Activated CD8-positive, alpha-beta T cell treated with anti-CD3 and anti-CD28 coated beads for 36 hours (primary cell): Measurements from ENCODE around the gene CYFIP1. TPM values are rescaled to one million over a fixed set of nuclear protein-coding genes. Genes with fewer than 3 reads are reported as not detected.

Experiments used
- ATAC-seq: fragments of 200-7000 bp; cut with Tn5 transposase; one replicate; pipeline ENCODE4 v1.10.0; 2021; ENCODE audit warnings: mild to moderate bottlenecking, moderate library complexity
- CTCF ChIA-PET: fragments of 350-600 bp; sonication (Branson Sonifier 250); formaldehyde crosslinking; loops from one replicate; lab custom pipeline; 2021; ENCODE audit warnings: antibody characterized with exemption; lab: Charles Lee
- POLR2A ChIA-PET: fragments of 350-600 bp; sonication (Branson Sonifier 250); formaldehyde crosslinking; loops from one replicate; lab custom pipeline; 2021; ENCODE audit warnings: antibody characterized with exemption; lab: Charles Lee
- DNase-seq: peaks from one replicate; pipeline ENCODE4 v3.0.0-alpha.2; 2020
- H3K27ac Mint-ChIP-seq: one replicate; pipeline ENCODE4 v1.8.0; 2021; ENCODE audit warnings: mild to moderate bottlenecking, mixed read lengths
- H3K27me3 Mint-ChIP-seq: one replicate; pipeline ENCODE4 v1.8.0; 2021; ENCODE audit warnings: mixed read lengths
- H3K36me3 Mint-ChIP-seq: one replicate; pipeline ENCODE4 v1.8.0; 2021; ENCODE audit warnings: low read depth, mixed read lengths
- H3K4me1 Mint-ChIP-seq: one replicate; pipeline ENCODE4 v1.8.0; 2021; ENCODE audit warnings: low read depth, mixed read lengths
- H3K4me3 Mint-ChIP-seq: one replicate; pipeline ENCODE4 v1.8.0; 2021; ENCODE audit warnings: mild to moderate bottlenecking, moderate library complexity, mixed read lengths
- H3K9me3 Mint-ChIP-seq: one replicate; pipeline ENCODE4 v1.8.0; 2021; ENCODE audit warnings: mixed read lengths
- intact Hi-C: fragments of 100-400 bp; cut with micrococcal nuclease; formaldehyde crosslinking; loops from one replicate; pipeline ENCODE4 v1.10.0; 2022
- total RNA-seq, 2 experiments: library from RNA; stranded (reverse); gene quantifications; one replicate each; pipeline ENCODE4 v1.2.3, GENCODE V29; 2021
- TF ChIP-seq, protein P1 (sequence below): fragments of 200-600 bp; IDR thresholded peaks from one replicate; pipeline ENCODE4 v1.8.0; 2022; ENCODE audit warnings: antibody characterized with exemption, mild to moderate bottlenecking

Gene CYFIP1
- total RNA-seq, 2 experiments from 2014 or later, result 10.4 to 11.6 TPM

DNA sequence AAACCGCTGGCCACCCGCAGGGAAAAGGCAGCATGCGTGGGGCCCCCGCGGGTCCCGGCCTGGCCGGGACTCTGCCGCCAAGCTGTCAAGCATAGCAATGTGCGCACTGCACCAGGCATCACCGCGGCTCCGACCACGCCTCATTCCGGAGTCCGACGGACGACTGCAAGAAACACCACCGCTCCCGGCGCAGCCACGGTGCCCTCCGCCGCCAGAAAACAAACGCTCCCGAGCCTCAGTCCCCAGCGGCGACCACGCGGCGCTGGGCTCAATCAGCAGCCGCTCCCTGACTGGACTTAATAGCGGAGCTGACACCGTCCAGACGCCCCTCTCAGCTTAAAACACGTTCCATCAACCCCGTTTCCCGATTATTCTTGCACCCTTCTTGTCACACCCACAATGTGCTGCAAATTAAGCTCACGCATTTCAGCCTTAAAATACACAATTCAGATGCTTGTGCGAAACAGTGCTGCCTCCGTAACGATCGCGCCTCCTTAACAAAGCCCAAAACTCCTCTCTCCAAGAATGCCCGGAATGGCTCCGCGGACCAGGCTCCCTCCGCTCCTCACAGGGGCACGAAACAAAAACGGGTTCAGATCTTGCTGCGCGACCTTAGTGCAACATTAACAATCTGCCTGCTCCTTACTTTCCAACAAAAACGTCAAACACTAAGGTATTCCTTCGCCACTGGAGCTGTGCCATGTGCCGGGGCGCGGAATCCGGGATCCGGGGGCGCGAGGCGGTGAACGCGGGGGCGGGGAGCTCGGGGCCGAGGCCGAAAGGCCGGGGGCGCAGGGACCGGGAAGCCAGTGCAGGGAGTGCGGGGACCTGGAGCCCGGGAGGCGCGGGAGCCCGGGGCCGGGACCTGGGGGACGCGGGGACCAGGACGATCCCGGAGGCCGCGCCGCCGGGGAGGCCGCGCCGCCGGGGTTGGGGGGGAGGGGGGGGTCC, 655 bp downstream of the CYFIP1 start:
- ATAC-seq, result peak; percentile 73
- POLR2A ChIA-PET, result interaction anchor here (1.2 kb wide), 1 partner anchor 60 kb away, joined by 3 read pairs; the partner anchor contains the start of gene TUBGCP5
- intact Hi-C loops, result loop anchor here (10.0 kb wide), 1 partner anchor 55 kb away; the partner anchor contains the start of gene TUBGCP5

DNA sequence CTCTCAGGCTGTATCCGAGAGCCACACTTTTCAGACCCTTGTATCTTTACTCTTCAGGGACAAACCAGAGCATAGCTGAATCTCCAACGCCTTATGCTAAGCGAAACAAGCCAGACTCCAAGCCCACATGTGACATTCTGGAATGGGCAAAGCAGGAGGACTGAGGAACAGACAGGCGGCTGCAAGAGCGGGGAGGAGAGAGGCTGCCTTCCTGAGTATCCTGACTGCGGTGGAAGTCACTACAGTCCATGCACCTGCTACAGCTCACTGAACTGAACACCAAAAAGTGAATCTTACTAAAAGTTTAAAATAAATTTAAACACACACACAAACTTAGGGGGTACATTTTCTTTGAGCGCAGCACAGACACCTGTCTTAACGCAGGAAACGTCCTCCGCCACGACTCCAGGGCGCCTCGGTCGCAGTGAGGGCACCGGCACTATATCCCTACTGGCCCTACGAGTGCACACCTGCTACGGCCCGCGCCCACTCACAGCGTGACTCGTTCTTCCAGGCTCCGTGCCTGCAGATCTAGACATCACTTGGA, 1.4 kb downstream of the CYFIP1 start:
- Mint-ChIP-seq H3K4me3 (peak overlapping the region; percentile 82), H3K9me3 (no peaks in the 10 kb centered on the region), H3K36me3 (no peaks in the 10 kb centered on the region), H3K27me3 (peaks cover 13% of the 10 kb centered on the region), H3K27ac (no peak overlapping the region), H3K4me1 (peaks cover 4% of the 10 kb centered on the region)
- ATAC-seq, result peak; percentile 51
- ChIA-PET POLR2A (no interaction called here), CTCF (interaction anchor here (1.3 kb wide), 1 partner anchor 61 kb away, joined by 3 read pairs; the partner anchor contains the start of gene TUBGCP5)
- intact Hi-C loops, result loop anchor here (10.0 kb wide), 1 partner anchor 56 kb away; the partner anchor contains the start of gene TUBGCP5
- no peak for DNase-seq
- TF ChIP-seq, protein P1, sequence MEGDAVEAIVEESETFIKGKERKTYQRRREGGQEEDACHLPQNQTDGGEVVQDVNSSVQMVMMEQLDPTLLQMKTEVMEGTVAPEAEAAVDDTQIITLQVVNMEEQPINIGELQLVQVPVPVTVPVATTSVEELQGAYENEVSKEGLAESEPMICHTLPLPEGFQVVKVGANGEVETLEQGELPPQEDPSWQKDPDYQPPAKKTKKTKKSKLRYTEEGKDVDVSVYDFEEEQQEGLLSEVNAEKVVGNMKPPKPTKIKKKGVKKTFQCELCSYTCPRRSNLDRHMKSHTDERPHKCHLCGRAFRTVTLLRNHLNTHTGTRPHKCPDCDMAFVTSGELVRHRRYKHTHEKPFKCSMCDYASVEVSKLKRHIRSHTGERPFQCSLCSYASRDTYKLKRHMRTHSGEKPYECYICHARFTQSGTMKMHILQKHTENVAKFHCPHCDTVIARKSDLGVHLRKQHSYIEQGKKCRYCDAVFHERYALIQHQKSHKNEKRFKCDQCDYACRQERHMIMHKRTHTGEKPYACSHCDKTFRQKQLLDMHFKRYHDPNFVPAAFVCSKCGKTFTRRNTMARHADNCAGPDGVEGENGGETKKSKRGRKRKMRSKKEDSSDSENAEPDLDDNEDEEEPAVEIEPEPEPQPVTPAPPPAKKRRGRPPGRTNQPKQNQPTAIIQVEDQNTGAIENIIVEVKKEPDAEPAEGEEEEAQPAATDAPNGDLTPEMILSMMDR, result no peak

More for the DNA sequence above, 655 bp downstream of the CYFIP1 start:
- Mint-ChIP-seq H3K27me3 (peaks cover 13% of the 10 kb centered on the region), H3K4me3 (peak overlapping the region; percentile 82), H3K36me3 (no peaks in the 10 kb centered on the region), H3K9me3 (no peaks in the 10 kb centered on the region), H3K4me1 (peaks cover 4% of the 10 kb centered on the region), H3K27ac (no peak overlapping the region)
- CTCF ChIA-PET, result interaction anchor here (1.3 kb wide), 1 partner anchor 60 kb away, joined by 3 read pairs; the partner anchor contains the start of gene TUBGCP5
- peak; percentile 59 for DNase-seq
- TF ChIP-seq, protein P1, result no peak

DNA sequence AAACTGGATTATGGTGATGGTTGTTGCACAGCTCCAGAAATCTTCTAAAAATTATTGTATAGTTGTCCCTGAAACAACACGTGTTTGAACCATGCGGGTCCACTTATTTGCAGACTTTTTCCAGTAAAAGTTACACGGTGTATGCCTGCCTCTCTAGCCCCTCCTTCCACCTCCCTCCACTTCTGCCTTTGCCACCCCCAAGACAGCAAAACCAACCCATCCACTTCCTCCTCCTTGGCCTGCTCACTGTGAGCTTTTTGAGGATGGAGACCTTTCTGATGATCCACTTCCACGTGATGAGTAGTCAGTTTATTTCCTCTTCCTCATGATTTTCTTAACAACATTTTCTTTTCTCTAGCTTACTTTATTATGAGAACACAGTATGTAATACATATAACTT, 5.4 kb downstream of the CYFIP1 start:
- H3K27ac Mint-ChIP-seq, result no peak overlapping the region
- TF ChIP-seq, protein P1, result no peak
- ChIA-PET POLR2A (no interaction called here), CTCF (no interaction called here)
- H3K27me3 Mint-ChIP-seq, result peaks cover 13% of the 10 kb centered on the region
- H3K4me1 Mint-ChIP-seq, result peaks cover 5% of the 10 kb centered on the region
- H3K36me3 Mint-ChIP-seq, result no peaks in the 10 kb centered on the region
- no peaks in the 10 kb centered on the region for H3K9me3 Mint-ChIP-seq
- no peak for DNase-seq
- no peak overlapping the region for H3K4me3 Mint-ChIP-seq
- no peak for ATAC-seq
- intact Hi-C loops, result loop anchor here (10.0 kb wide), 1 partner anchor 60 kb away; the partner anchor contains the start of gene TUBGCP5

DNA sequence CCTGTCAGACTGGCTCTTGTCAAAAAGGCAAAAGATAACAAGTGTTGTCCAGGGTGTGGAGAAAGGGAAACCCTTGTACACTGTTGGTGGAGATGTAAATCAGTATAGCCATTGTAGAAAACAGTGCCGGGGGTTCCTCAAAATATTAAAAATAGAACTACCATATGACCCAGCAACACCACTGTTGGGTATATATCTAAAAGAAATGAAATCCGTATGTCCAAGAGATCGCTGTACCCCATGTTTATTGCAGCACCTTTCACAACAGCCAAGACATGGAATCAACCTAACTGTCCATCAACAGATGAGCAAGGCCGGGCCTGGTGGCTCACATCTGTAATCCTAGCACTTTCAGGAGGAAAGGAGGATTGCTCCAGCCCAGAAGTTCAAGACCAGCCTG, 6.2 kb downstream of the CYFIP1 start:
- Mint-ChIP-seq H3K36me3 (no peaks in the 10 kb centered on the region), H3K9me3 (no peaks in the 10 kb centered on the region), H3K4me1 (peaks cover 2% of the 10 kb centered on the region), H3K27ac (no peak overlapping the region), H3K4me3 (no peak overlapping the region), H3K27me3 (peaks cover 5% of the 10 kb centered on the region)
- intact Hi-C loops, result loop anchor here (10.0 kb wide), 1 partner anchor 61 kb away; the partner anchor contains the start of gene TUBGCP5
- ChIA-PET CTCF (no interaction called here), POLR2A (no interaction called here)
- TF ChIP-seq, protein P1, result no peak
- ATAC-seq (no peak), DNase-seq (no peak)
